Keratinocyte (primary cell): ENCODE results near the gene ATP13A3.

Source experiments
- EZH2 ChIP-seq: IDR thresholded peaks from one replicate; pipeline ENCODE4 v1.6.1; 2012; ENCODE audit warnings: inconsistent platforms, mild to moderate bottlenecking, low read length, moderate library complexity
- TF ChIP-seq, protein P1 (sequence below), 3 experiments: IDR thresholded peaks in 1 of 3; conservative IDR thresholded peaks in 1 of 3; optimal IDR thresholded peaks in 1 of 3; 2 replicates in 2 of 3; 3 replicates in 1 of 3; pipeline versions ENCODE3 to v1.5.1; 2011; ENCODE audit warnings: low read length in 3 of 3, mild to moderate bottlenecking in 3 of 3, moderate library complexity in 2 of 3, control low read depth in 1 of 3, inconsistent platforms in 1 of 3; ENCODE audit not compliant: insufficient read depth in 2 of 3; ENCODE audit errors: extremely low read depth in 1 of 3

- TF ChIP-seq, protein P1, sequence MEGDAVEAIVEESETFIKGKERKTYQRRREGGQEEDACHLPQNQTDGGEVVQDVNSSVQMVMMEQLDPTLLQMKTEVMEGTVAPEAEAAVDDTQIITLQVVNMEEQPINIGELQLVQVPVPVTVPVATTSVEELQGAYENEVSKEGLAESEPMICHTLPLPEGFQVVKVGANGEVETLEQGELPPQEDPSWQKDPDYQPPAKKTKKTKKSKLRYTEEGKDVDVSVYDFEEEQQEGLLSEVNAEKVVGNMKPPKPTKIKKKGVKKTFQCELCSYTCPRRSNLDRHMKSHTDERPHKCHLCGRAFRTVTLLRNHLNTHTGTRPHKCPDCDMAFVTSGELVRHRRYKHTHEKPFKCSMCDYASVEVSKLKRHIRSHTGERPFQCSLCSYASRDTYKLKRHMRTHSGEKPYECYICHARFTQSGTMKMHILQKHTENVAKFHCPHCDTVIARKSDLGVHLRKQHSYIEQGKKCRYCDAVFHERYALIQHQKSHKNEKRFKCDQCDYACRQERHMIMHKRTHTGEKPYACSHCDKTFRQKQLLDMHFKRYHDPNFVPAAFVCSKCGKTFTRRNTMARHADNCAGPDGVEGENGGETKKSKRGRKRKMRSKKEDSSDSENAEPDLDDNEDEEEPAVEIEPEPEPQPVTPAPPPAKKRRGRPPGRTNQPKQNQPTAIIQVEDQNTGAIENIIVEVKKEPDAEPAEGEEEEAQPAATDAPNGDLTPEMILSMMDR (optimal IDR thresholded peaks at IDR 0.05 in 1 of 3, IDR thresholded peaks at IDR 0.05 in 1 of 3, conservative IDR thresholded peaks at IDR 0.05 in 1 of 3; ENCODE audit: extremely low read depth in 1 of 3, insufficient read depth in 2 of 3, low read length in 3 of 3): no peak
- no peak for TF ChIP-seq EZH2
Observed at GRCh38 chr3:194527726-194528125, 40.9 kb upstream of the ATP13A3 start.
